HG03432 (cell line): ENCODE measurements around the gene OR5H15.
"Not testable (repeated sequence)": the region's sequence is repeated elsewhere in the genome, so short reads cannot be mapped to it uniquely, and the experiment has no call there.

Source experiments
- ATAC-seq: cut with Tn5 transposase; IDR thresholded peaks from one replicate; pipeline ENCODE4 v1.9.1; 2021; ENCODE audit warnings: mild to moderate bottlenecking, moderate library complexity; ENCODE audit not compliant: unreplicated experiment

Gene OR5H15

DNA sequence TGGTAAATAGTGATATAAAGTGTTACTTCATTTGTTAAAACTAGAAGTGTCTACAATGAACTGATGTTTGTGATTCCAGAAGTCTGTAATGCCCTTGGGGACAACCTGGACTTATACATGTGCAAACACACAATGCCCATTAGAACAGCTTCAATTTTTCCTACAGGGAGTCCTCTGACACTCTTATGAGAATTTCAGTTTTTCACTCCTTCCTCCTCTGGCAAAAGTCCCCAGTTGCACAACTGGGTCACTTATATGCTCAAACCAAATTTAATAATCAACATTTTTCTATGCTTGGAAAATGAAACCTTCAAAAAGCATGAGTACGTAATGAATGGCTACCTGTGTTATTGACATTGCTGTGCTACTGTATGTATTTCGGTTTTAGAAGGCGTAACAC, at the start of gene OR5H15:
TSS of gene OR5H15 (plus strand) at position 301 of the 400 bp plus-strand sequence. CDS start 2,004 bp downstream, outside the sequence.
- ATAC-seq = no peak

DNA sequence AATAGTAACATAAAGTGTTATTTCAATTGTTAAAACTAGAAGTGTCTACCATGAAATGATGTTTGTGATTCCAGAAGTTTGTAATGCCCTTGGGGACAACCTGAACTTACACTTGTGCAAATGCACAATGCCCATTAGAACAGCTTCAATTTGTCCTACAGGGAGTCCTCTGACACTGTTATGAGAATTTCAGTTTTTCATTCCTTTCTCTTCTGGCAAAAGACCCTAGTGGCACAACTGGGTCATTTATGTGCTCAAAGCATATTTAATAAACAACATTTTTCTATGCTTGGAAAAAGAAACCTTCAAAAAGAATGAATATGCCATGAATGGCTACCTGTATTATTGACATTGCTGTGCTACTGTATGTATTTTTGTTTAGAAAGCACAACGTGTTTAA, 36.1 kb upstream of the OR5H15 start, which contains the start of gene OR5H1:
TSS of gene OR5H1 (plus strand) at position 301 of the 400 bp plus-strand sequence. CDS start 1,977 bp downstream, outside the sequence.
- no peak for ATAC-seq

DNA sequence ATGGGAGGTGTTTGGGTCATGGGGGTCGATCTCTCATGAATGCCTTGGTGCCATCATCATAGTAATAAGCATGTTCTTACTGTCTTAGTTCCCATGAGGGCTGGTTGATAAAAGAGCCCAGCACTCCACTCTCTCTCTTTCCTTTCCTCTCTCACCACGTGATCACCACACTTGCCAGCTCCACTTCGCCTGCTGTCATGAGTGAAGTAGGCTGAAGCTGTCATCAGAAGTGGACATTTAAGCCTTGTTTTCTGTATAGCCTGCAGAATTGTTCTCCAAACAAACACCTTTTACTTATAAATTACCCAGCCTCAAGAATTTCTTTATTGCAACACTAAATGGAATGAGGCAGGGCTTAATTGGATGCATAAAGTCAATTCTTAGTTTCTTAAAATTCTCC, 29.9 kb upstream of the OR5H15 start:
- no peak for ATAC-seq

DNA sequence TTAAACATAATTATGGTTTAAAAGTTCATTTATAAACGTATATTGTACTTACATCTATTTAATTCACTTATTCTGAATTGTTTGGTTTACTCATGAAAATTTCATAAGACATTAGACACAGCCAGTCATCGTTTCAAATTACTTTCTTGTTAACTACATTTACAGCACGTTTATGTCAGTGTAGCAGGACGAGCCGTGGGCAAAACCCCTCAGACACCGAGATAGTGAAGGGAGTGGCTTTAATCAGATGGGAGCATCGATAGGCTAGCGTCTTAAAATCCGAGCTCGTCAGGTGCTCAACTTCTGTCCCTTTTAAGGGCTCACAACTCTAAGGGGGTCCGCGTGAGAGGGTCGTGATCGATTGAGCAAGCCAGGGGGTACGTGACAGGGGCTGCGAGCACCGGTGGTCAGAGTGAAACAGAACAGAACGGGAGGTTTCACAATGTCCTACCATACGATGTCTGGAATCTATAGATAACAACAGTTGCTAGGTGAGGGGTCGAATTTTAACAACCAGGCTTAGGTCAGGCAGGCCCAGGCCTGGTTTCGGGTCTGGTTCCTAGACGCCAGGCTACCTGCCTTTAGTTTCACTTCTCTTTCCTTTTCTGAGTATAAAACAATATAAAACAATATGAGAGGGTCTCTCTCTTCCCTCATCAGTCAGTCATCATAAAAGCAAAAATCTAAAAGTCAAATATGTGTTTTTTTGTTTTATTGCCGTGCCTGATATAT, 28.5 kb upstream of the OR5H15 start:
- not testable (repeated sequence) for ATAC-seq

DNA sequence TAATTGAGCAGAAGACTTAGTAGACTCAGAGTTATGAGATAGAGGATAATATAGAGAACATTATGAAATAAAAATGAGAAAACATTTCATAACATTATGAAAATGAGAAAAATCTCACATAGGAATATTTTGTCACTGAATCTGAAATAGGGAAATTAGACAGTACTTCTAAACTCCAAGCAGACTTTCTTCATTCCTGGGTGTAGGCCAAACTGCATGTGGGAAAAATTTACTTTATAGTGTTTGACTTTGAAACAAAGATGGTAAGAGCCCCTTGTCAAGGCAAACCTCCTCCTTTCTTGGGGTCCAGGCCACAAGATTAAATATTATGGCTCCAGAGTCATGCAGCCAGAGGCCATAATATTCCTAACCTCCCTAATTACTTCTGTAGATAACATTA, 26.0 kb upstream of the OR5H15 start:
- ATAC-seq = no peak

DNA sequence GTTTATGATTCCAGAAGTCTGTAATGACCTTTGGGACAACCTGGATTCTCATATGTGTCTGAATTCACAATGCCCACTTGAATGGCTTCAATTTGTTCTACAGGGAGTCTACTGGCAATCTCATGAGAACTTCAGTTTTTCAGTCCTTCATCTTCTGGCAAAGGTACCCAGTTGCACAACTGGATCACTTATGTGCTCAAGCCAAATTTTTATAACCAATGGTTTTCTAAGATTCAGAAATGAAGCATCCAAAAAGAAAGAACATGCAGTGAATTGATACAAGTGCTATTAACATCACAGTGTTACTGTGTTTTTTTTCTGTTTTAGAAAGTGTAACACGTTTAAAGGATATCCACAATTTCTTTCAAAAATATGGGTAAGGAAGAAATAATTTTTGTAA, 19.3 kb upstream of the OR5H15 start, which contains the start of gene OR5H14:
TSS of gene OR5H14 (plus strand) at position 301 of the 400 bp plus-strand sequence. CDS start 1,907 bp downstream, outside the sequence.
- no peak for ATAC-seq

- no peak for ATAC-seq
These were observed 17.7 kb upstream of the OR5H15 start for GRCh38 chr3:98148751-98149150.

GRCh38 chr3:98149456-98149855, 17.0 kb upstream of the OR5H15 start:
- ATAC-seq = not testable (repeated sequence)

- no peak for ATAC-seq
These were observed 15.3 kb upstream of the OR5H15 start for GRCh38 chr3:98151241-98151640.

DNA sequence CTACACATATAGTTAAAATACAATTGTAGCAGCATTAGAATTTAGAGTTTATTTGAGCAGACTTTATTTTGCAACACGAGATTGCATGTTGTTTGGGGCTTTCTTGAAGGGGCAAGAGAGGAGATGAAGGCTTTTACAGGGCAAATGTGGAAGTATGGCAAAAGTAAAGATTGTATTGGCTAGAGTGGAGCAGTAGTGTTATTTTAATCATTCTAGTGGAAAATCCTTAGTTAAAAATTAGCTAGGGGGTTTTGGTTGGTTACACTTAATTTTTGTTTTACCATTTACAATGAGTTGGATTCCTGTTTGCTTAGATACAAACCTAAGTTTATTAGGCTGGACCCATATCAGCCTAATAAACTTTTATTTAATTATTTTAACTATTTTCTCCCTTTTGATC, 4.6 kb downstream of the OR5H15 start:
- ATAC-seq = no peak

DNA sequence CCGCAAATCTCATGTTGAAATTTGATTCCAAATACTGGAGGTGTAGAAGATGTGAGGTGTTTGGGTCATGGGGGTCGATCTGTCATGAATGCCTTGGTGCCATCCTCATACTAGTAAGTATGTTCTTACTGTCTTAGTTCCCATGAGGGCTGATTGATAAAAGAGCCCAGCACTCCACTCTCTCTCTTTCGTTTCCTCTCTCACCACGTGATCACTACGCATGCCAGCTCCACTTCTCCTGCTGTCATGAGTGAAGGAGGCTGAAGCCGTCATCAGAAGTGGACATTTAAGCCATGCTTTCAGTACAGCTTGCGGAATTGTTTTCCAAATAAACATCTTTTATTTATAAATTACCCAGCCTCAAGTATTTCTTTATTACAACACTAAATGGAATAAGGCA, 6.1 kb downstream of the OR5H15 start:
- no peak for ATAC-seq

- ATAC-seq = no peak
These were observed 13.9 kb downstream of the OR5H15 start for GRCh38 chr3:98180319-98180890.

GRCh38 chr3:98182196-98182595, 15.7 kb downstream of the OR5H15 start:
- ATAC-seq = no peak

GRCh38 chr3:98185180-98185579, 18.7 kb downstream of the OR5H15 start:
- ATAC-seq = no peak

- no peak for ATAC-seq
These were observed 22.0 kb downstream of the OR5H15 start for GRCh38 chr3:98188545-98188944.

GRCh38 chr3:98190911-98191310, 24.4 kb downstream of the OR5H15 start:
- not testable (repeated sequence) for ATAC-seq

GRCh38 chr3:98196293-98196692, 29.8 kb downstream of the OR5H15 start:
- not testable (repeated sequence) for ATAC-seq

DNA sequence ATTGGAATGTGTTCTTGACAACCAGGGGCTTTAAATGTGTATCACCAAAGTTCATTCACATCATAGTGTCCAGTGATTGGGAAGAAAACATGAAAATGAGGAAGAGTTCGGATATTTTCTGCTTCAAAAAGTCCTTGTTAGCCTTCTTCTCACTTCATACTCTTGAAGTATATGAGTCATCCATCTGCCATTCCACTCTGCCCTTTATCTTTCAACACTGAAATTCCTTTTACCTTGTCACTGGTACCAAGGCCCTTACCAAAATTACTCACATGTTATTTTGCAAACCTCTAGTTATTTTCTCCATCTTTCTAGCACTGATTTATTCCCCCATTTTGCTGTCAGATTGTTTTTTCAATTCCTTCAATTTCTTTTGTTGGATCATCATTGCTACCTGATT, 32.5 kb downstream of the OR5H15 start:
- no peak for ATAC-seq

DNA sequence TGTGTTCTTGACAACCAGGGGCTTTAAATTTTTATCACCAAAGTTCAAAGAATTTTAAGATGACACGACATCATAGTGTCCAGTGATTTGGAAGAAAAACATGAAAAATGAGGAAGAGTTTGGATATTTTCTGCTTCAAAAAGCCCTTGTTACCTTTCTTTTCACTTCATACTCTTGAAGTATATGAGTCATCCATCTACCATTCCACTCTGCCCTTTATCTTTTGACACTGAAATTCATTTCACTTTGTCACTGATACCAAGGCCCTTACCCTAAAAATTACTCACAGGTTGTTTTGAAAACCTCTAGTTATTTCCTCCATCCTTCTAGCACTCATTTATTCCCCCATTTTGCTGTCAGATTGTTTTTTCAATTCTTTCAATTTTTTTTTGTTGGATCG, 42.7 kb downstream of the OR5H15 start:
- ATAC-seq = no peak

DNA sequence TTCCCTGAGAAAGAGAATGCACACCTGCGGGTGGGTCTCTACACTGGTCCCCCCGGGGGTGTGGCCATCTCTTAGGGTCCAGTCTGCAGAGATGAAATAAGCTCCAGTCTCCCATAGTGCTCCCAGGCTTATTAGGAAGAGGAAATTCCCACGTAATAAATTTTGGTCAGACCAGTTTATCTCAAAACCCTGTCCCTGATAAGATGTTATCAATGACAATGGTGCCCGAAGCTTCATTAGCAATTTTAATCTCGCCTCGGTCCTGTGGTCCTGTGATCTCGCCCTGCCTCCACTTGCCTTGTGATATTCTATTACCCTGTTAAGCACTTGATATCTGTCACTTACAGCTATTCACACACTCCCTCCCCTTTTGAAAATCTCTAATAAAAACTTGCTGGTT, 46.8 kb downstream of the OR5H15 start:
- no peak for ATAC-seq

GRCh38 chr3:98215051-98215450, 48.6 kb downstream of the OR5H15 start:
- no peak for ATAC-seq
